Fibroblast of skin of left quadriceps (primary cell): Measurements from ENCODE around the gene EIF4G1.

Experiments
- DNase-seq, 2 experiments: peaks; one replicate each; pipeline ENCODE4 v3.0.0-alpha.2; 2013; ENCODE audit warnings: low read depth in 2 of 2

The EIF4G1 gene

GRCh38 chr3:184352149-184352785 lies 37.9 kb downstream of the EIF4G1 start:
- no peak for DNase-seq

- no peak for DNase-seq
Measured at GRCh38 chr3:184352897-184353545, 38.6 kb downstream of the EIF4G1 start.

- DNase-seq = no peak
Measured at GRCh38 chr3:184353546-184353941, 39.1 kb downstream of the EIF4G1 start.

GRCh38 chr3:184354121-184354728 lies 39.8 kb downstream of the EIF4G1 start:
- DNase-seq = no peak

GRCh38 chr3:184354754-184355153 lies 40.3 kb downstream of the EIF4G1 start:
- DNase-seq = no peak

GRCh38 chr3:184355261-184356040 lies 41.0 kb downstream of the EIF4G1 start:
- DNase-seq = no peak

GRCh38 chr3:184357248-184358123 lies 43.1 kb downstream of the EIF4G1 start:
- DNase-seq = no peak

- DNase-seq = no peak
Measured at GRCh38 chr3:184358124-184358767, 43.8 kb downstream of the EIF4G1 start.

- no peak for DNase-seq
Measured at GRCh38 chr3:184358921-184359350, 44.5 kb downstream of the EIF4G1 start.

GRCh38 chr3:184359610-184360009 lies 45.2 kb downstream of the EIF4G1 start:
- no peak for DNase-seq

GRCh38 chr3:184360070-184360928 lies 45.9 kb downstream of the EIF4G1 start:
- no peak for DNase-seq

- no peak for DNase-seq
Measured at GRCh38 chr3:184360929-184361531, 46.6 kb downstream of the EIF4G1 start.

- no peak for DNase-seq
Measured at GRCh38 chr3:184361532-184361931, 47.1 kb downstream of the EIF4G1 start, which contains the start of the genes CLCN2 and POLR2H. Gene CLCN2 (minus strand): TSS chr3:184361605. CDS start chr3:184361479, 126 bp downstream. Gene POLR2H (plus strand): TSS chr3:184361710. CDS start chr3:184363493, 1,783 bp downstream.

- no peak for DNase-seq
Measured at GRCh38 chr3:184361932-184362667, 47.7 kb downstream of the EIF4G1 start.

- DNase-seq = peak; percentile 93 to 94
Measured at GRCh38 chr3:184362668-184363546, 48.5 kb downstream of the EIF4G1 start.

GRCh38 chr3:184366619-184367289 lies 52.3 kb downstream of the EIF4G1 start:
- DNase-seq = peak; percentile 55 to 60

- no peak for DNase-seq
Measured at GRCh38 chr3:184368116-184368515, 53.7 kb downstream of the EIF4G1 start.
